ENCODE data around the gene NRP1.

GRCh38 chr10:33290321-33291052 is 44.0 kb downstream of the NRP1 start:
- TF ChIP-seq POLR2AphosphoS5 (IDR thresholded peaks at IDR 0.05): no peak
- TF ChIP-seq, protein P1, sequence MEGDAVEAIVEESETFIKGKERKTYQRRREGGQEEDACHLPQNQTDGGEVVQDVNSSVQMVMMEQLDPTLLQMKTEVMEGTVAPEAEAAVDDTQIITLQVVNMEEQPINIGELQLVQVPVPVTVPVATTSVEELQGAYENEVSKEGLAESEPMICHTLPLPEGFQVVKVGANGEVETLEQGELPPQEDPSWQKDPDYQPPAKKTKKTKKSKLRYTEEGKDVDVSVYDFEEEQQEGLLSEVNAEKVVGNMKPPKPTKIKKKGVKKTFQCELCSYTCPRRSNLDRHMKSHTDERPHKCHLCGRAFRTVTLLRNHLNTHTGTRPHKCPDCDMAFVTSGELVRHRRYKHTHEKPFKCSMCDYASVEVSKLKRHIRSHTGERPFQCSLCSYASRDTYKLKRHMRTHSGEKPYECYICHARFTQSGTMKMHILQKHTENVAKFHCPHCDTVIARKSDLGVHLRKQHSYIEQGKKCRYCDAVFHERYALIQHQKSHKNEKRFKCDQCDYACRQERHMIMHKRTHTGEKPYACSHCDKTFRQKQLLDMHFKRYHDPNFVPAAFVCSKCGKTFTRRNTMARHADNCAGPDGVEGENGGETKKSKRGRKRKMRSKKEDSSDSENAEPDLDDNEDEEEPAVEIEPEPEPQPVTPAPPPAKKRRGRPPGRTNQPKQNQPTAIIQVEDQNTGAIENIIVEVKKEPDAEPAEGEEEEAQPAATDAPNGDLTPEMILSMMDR (IDR thresholded peaks at IDR 0.05 in 8 of 11, conservative IDR thresholded peaks at IDR 0.05 in 3 of 11): no peak

Measured in spleen (tissue), 7 donors.